B cell (primary cell): ENCODE results near the gene ARF5.

ENCODE experiments used
- CTCF ChIP-seq: fragments of 200-600 bp; IDR thresholded peaks from one replicate; pipeline ENCODE4 v1.8.0; 2022; ENCODE audit warnings: antibody characterized with exemption, mild to moderate bottlenecking
- EZH2 ChIP-seq: IDR thresholded peaks from 2 replicates; pipeline ENCODE4 v1.6.1; 2012; ENCODE audit warnings: borderline replicate concordance, low read depth, mild to moderate bottlenecking, moderate library complexity, low read length; ENCODE audit not compliant: insufficient read depth, poor library complexity, severe bottlenecking

DNA sequence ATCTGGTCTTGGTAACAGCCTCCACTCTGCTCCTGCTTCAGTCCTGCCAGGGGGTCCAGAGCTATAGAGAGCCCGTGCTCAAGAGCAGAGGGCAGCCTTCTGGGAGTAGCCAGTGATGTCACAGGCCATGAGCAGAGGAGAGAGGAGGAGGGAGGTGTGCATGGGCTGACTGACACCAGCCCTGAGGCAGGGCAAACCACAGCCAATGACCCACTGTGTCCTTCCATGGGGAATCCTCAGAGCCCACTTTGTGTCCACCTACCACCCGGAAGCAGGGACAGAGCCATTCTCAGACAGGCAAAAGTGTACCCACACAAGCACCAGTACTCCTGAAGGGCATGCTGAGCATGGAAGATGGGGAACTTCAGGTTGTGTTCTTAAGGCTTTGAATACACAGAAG is 29.8 kb downstream of the ARF5 start, which contains the start of gene PAX4:
- TF ChIP-seq CTCF: no peak
- no peak for TF ChIP-seq EZH2
